IPS DF 19.7 (cell line): Measurements from ENCODE around the gene ATG4D.

Source experiments
- DNase-seq: peaks from one replicate; pipeline ENCODE4 v3.0.0-alpha.2; 2013; ENCODE audit warnings: low read depth, low spot score

Gene ATG4D

GRCh38 chr19:10543420-10544241 is at the start of gene ATG4D:
ATG4D (plus strand) TSS chr19:10543904; CDS start chr19:10544091, 187 bp downstream.
- no peak for DNase-seq

- no peak for DNase-seq
Measured at GRCh38 chr19:10497371-10497770, 46.3 kb upstream of the ATG4D start.

- DNase-seq = no peak
Measured at GRCh38 chr19:10499550-10500246, 44.0 kb upstream of the ATG4D start.

- DNase-seq = no peak
Measured at GRCh38 chr19:10500247-10500592, 43.5 kb upstream of the ATG4D start.

GRCh38 chr19:10501971-10502523 is 41.7 kb upstream of the ATG4D start:
- DNase-seq = no peak

GRCh38 chr19:10502524-10503001 is 41.1 kb upstream of the ATG4D start:
- DNase-seq = no peak

GRCh38 chr19:10503002-10503789 is 40.5 kb upstream of the ATG4D start, which contains the start of gene KEAP1:
KEAP1 (minus strand) TSS chr19:10503356; CDS start chr19:10500033, 3,323 bp downstream.
- no peak for DNase-seq

- peak; percentile 63 for DNase-seq
Measured at GRCh38 chr19:10505583-10506229, 38.0 kb upstream of the ATG4D start.

GRCh38 chr19:10508036-10508435 is 35.7 kb upstream of the ATG4D start:
- no peak for DNase-seq

GRCh38 chr19:10508707-10509106 is 35.0 kb upstream of the ATG4D start:
- DNase-seq = no peak

- no peak for DNase-seq
Measured at GRCh38 chr19:10510301-10510802, 33.4 kb upstream of the ATG4D start.

- no peak for DNase-seq
Measured at GRCh38 chr19:10513223-10513622, 30.5 kb upstream of the ATG4D start.

- DNase-seq = no peak
Measured at GRCh38 chr19:10514211-10515145, 29.2 kb upstream of the ATG4D start.

GRCh38 chr19:10516064-10516385 is 27.7 kb upstream of the ATG4D start:
- DNase-seq = no peak

- DNase-seq = no peak
Measured at GRCh38 chr19:10516671-10517286, 26.9 kb upstream of the ATG4D start.

- no peak for DNase-seq
Measured at GRCh38 chr19:10517361-10517759, 26.3 kb upstream of the ATG4D start, which contains the start of gene S1PR5. S1PR5 (minus strand) TSS chr19:10517447; CDS start chr19:10515011, 2,436 bp downstream.

- no peak for DNase-seq
Measured at GRCh38 chr19:10517760-10518443, 25.8 kb upstream of the ATG4D start.

GRCh38 chr19:10518444-10519361 is 25.0 kb upstream of the ATG4D start:
- DNase-seq = no peak
